ENCODE results near the gene GPHN. TPM values are rescaled to one million over a fixed set of nuclear protein-coding genes. Genes with fewer than 3 reads are reported as not detected.

The GPHN gene
- total RNA-seq, 1 experiment from 2014 or later: 11.3 TPM

DNA sequence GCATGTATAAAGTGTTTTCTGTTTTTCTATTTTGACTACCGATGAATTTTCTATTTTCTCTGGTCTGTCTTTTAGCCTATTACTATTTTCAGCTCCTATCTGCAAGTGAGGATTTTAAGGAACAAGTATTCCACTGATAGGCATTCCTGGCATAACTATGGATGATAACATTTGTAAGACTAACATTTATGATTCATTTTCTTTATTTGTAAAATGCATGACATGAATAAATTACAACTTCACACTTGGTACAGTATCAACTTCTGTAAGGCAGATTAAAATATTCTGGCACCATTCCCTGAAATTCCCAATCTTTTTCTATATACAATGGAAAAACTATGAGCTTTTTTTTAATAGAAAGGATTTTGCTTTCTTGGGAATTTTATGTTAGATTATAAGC is 560.3 kb downstream of the GPHN start:
- no peaks in the 10 kb centered on the region for H3K27me3 Mint-ChIP-seq (ENCODE audit: insufficient read depth, unreplicated experiment)
- no peaks in the 10 kb centered on the region for H3K36me3 ChIP-seq (ENCODE audit: control insufficient read depth, insufficient read depth, low read length)
- H3K27ac Mint-ChIP-seq (ENCODE audit: unreplicated experiment): no peak overlapping the region
- peaks cover 4% of the 10 kb centered on the region; the same call in 1 of the 2 replicates for H3K4me1 ChIP-seq
- H3K27me3 ChIP-seq (replicated peaks; ENCODE audit: control insufficient read depth, insufficient read depth, low read length): no peaks in the 10 kb centered on the region
- no TSS peak for BruUV-seq (replicated peaks)
- intact Hi-C loops (cut with micrococcal nuclease; ENCODE audit: unreplicated experiment): no loop called here
- ChIA-PET POLR2A (interaction anchor here (0.6 kb wide), 1 partner anchor 12 kb away, joined by 3 read pairs; no protein-coding TSS in a partner anchor), CTCF (interaction anchor here (0.6 kb wide), 1 partner anchor 218 kb away, joined by 3 read pairs; no protein-coding TSS in a partner anchor)
- no peak overlapping the region for H3K4me3 ChIP-seq (ENCODE audit: low read depth, low read length)
- no peaks in the 10 kb centered on the region for H3K9me3 Mint-ChIP-seq (ENCODE audit: unreplicated experiment)
- no peak for DNase-seq
- peaks cover 6% of the 10 kb centered on the region for H3K36me3 Mint-ChIP-seq (ENCODE audit: insufficient read depth, unreplicated experiment)
- no peaks in the 10 kb centered on the region for H3K9me3 ChIP-seq
- H3K4me3 Mint-ChIP-seq (ENCODE audit: unreplicated experiment): no peak overlapping the region
- TF ChIP-seq, protein P1, sequence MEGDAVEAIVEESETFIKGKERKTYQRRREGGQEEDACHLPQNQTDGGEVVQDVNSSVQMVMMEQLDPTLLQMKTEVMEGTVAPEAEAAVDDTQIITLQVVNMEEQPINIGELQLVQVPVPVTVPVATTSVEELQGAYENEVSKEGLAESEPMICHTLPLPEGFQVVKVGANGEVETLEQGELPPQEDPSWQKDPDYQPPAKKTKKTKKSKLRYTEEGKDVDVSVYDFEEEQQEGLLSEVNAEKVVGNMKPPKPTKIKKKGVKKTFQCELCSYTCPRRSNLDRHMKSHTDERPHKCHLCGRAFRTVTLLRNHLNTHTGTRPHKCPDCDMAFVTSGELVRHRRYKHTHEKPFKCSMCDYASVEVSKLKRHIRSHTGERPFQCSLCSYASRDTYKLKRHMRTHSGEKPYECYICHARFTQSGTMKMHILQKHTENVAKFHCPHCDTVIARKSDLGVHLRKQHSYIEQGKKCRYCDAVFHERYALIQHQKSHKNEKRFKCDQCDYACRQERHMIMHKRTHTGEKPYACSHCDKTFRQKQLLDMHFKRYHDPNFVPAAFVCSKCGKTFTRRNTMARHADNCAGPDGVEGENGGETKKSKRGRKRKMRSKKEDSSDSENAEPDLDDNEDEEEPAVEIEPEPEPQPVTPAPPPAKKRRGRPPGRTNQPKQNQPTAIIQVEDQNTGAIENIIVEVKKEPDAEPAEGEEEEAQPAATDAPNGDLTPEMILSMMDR (IDR thresholded peaks at IDR 0.05; ENCODE audit: insufficient read depth in 1 of 2, low read depth in 1 of 2, low read length in 1 of 2, severe bottlenecking in 1 of 2, unreplicated experiment in 1 of 2): no peak
- no peaks in the 10 kb centered on the region for H3K4me1 Mint-ChIP-seq (ENCODE audit: low read depth, unreplicated experiment)

DNA sequence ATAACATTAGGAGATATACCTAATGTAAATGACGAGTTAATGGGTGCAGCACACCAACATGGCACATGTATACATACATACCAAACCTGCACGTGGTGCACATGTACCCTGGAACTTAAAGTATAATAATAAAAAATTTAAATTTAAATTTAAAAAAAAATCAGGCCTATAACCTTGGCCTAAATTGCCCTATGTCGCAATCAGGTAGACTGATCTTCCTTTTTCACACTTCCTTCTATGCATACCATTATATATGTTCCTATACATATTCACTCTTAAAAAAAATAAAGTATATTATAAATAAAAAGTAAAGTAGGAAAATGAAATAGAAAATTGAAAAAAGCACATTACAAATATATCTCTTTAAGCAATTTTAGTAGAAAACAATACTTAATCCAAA is 563.6 kb downstream of the GPHN start:
- no peaks in the 10 kb centered on the region for H3K9me3 ChIP-seq
- Mint-ChIP-seq H3K4me3 (ENCODE audit: unreplicated experiment) (no peak overlapping the region), H3K27me3 (ENCODE audit: insufficient read depth, unreplicated experiment) (no peaks in the 10 kb centered on the region), H3K36me3 (ENCODE audit: insufficient read depth, unreplicated experiment) (peaks cover 6% of the 10 kb centered on the region), H3K27ac (ENCODE audit: unreplicated experiment) (no peak overlapping the region), H3K9me3 (ENCODE audit: unreplicated experiment) (no peaks in the 10 kb centered on the region), H3K4me1 (ENCODE audit: low read depth, unreplicated experiment) (no peaks in the 10 kb centered on the region)
- POLR2A ChIA-PET: no interaction called here
- no peak overlapping the region for H3K4me3 ChIP-seq (ENCODE audit: low read depth, low read length)
- intact Hi-C loops (cut with micrococcal nuclease; ENCODE audit: unreplicated experiment): no loop called here
- BruUV-seq (replicated peaks): no TSS peak
- H3K4me1 ChIP-seq: peaks cover 4% of the 10 kb centered on the region; the same call in 1 of the 2 replicates
- DNase-seq: no peak
- H3K36me3 ChIP-seq (ENCODE audit: control insufficient read depth, insufficient read depth, low read length): no peaks in the 10 kb centered on the region
- H3K27me3 ChIP-seq (replicated peaks; ENCODE audit: control insufficient read depth, insufficient read depth, low read length): no peaks in the 10 kb centered on the region
- TF ChIP-seq, protein P1 (IDR thresholded peaks at IDR 0.05; ENCODE audit: insufficient read depth in 1 of 2, low read depth in 1 of 2, low read length in 1 of 2, severe bottlenecking in 1 of 2, unreplicated experiment in 1 of 2): no peak
- CTCF ChIA-PET: no interaction called here

DNA sequence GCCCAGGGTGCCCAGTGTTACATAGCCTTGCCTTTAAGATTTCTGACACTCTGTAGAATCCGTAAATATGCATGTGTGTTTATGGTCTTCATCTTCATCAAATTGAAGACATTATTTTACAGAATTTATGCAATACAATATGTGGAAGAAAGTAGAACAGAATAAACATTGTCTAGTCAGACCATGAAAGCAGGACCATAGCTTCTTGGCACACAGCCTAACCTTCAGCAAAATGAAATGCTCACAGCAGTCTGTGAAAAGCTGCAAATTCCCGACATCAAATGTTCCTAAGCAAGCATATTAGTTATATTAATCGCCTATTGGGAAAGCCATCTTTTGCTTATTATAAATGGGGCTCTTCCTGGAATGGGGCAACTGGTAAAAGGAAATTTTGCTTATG is 570.0 kb downstream of the GPHN start:
- H3K27ac Mint-ChIP-seq (ENCODE audit: unreplicated experiment): no peak overlapping the region
- H3K27me3 Mint-ChIP-seq (ENCODE audit: insufficient read depth, unreplicated experiment): no peaks in the 10 kb centered on the region
- H3K36me3 Mint-ChIP-seq (ENCODE audit: insufficient read depth, unreplicated experiment): no peaks in the 10 kb centered on the region
- BruUV-seq (replicated peaks): no TSS peak
- ChIA-PET POLR2A (no interaction called here), CTCF (no interaction called here)
- intact Hi-C loops (cut with micrococcal nuclease; ENCODE audit: unreplicated experiment): no loop called here
- peaks cover 1% of the 10 kb centered on the region for H3K9me3 Mint-ChIP-seq (ENCODE audit: unreplicated experiment)
- no peak overlapping the region for H3K4me3 Mint-ChIP-seq (ENCODE audit: unreplicated experiment)
- no peaks in the 10 kb centered on the region for H3K4me1 ChIP-seq
- DNase-seq: no peak
- H3K4me1 Mint-ChIP-seq (ENCODE audit: low read depth, unreplicated experiment): no peaks in the 10 kb centered on the region
- H3K4me3 ChIP-seq (ENCODE audit: low read depth, low read length): no peak overlapping the region
- no peaks in the 10 kb centered on the region for H3K9me3 ChIP-seq
- H3K36me3 ChIP-seq (ENCODE audit: control insufficient read depth, insufficient read depth, low read length): no peaks in the 10 kb centered on the region
- H3K27me3 ChIP-seq (replicated peaks; ENCODE audit: control insufficient read depth, insufficient read depth, low read length): no peaks in the 10 kb centered on the region
- TF ChIP-seq, protein P1 (IDR thresholded peaks at IDR 0.05; ENCODE audit: insufficient read depth in 1 of 2, low read depth in 1 of 2, low read length in 1 of 2, severe bottlenecking in 1 of 2, unreplicated experiment in 1 of 2): no peak
